BE2C (cell line): Measurements from ENCODE around the gene SHLD2.

Source experiments
- DNase-seq: peaks from one replicate; pipeline ENCODE4 v3.0.0-alpha.2; 2020
- H3K27me3 ChIP-seq: fragments of 250-450 bp; sonication (Bioruptor Pico); 2 replicates; pipeline ENCODE4 v1.5.1; 2020; ENCODE audit warnings: mild to moderate bottlenecking
- H3K36me3 ChIP-seq: fragments of 250-450 bp; sonication (Bioruptor Pico); 2 replicates; pipeline ENCODE4 v1.5.1; 2020; ENCODE audit warnings: mild to moderate bottlenecking
- H3K4me1 ChIP-seq: fragments of 250-450 bp; sonication (Bioruptor Pico); 2 replicates; pipeline ENCODE4 v1.5.1; 2020
- H3K4me3 ChIP-seq: 2 replicates; pipeline ENCODE4 v1.5.1; 2011; ENCODE audit warnings: low read depth, low read length
- H3K9me3 ChIP-seq: fragments of 250-450 bp; sonication (Bioruptor Pico); 2 replicates; pipeline ENCODE4 v1.5.1; 2020
- CTCF ChIP-seq: IDR thresholded peaks from 2 replicates; pipeline ENCODE4 v1.5.1; 2012; ENCODE audit warnings: mild to moderate bottlenecking, low read depth, low read length

SHLD2 gene

DNA sequence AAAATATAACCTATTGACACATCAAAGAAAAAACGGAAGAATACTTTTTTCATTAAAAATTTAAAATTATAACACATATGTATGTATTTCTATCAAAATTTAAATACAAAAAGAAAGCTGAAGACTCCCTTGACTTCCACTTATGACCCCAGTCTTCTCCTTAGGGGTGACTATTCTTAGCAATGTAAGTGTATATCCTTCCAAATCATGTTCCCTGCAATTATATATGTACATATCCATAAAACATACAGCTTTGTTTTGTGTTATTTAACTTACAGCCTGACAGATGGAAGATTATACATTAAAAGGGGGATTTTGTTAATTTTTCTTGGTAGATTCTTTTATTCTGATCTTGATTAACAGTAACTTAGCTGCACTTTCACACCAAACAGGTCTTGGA, 9.5 kb upstream of the SHLD2 start:
- Histone ChIP-seq H3K4me3 (no peak overlapping the region), H3K27me3 (no peaks in the 10 kb centered on the region), H3K9me3 (no peaks in the 10 kb centered on the region), H3K36me3 (peaks cover 9% of the 10 kb centered on the region), H3K4me1 (peaks cover 3% of the 10 kb centered on the region; the same call in 1 of the 2 replicates)
- TF ChIP-seq CTCF: no peak
- DNase-seq: no peak

DNA sequence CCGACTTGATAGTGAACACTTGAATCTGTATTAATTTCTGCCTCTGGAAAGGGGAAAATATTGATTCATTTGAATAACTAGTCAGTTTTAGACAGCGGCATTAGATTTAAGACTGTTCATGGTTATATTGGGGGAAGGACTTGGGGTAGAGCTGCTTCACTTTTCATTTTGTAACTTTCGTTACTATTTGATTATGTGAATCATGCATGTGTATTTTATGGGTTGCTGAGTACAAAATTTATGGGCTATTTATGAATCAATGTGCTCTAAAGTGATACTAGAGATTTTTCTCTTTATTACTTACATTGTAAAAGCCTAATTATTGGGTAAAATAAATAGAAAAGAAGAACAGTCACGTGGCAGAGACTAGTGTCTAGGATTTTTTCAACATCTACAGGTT, 5.3 kb upstream of the SHLD2 start:
- Histone ChIP-seq H3K4me3 (no peak overlapping the region), H3K27me3 (no peaks in the 10 kb centered on the region), H3K4me1 (peaks cover 3% of the 10 kb centered on the region), H3K36me3 (peaks cover 9% of the 10 kb centered on the region), H3K9me3 (no peaks in the 10 kb centered on the region)
- TF ChIP-seq CTCF: no peak
- no peak for DNase-seq

GRCh38 chr10:87090779-87091178, 4.2 kb upstream of the SHLD2 start:
- Histone ChIP-seq H3K4me1 (peaks cover 3% of the 10 kb centered on the region), H3K4me3 (no peak overlapping the region)
- no peak for TF ChIP-seq CTCF

DNA sequence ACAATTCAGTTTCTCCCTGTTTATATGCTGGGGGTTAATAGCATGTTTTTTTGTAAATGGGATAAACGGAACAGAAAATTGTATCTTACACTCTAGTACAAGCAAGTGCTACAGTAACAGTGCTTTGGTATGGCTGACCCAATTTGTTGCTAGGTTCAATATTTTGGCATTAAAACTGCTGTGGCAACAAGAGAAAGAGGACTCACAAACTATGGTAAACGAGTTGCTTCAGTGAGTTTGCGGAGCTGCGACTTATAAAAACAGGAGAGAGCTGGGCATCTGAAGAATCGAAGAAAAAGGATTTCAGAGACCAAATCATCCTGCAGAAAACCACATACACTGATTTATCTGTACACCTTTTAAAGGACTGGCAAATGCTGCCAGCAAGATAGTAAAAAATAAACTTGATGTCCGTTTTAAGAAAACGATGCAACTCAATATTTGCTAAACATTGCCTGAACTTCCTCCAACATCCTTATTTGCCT, 2.6 kb upstream of the SHLD2 start:
- no peaks in the 10 kb centered on the region for H3K9me3 ChIP-seq
- peak overlapping the region; percentile 80 for H3K4me3 ChIP-seq
- peaks cover 3% of the 10 kb centered on the region for H3K4me1 ChIP-seq
- TF ChIP-seq CTCF: no peak
- H3K36me3 ChIP-seq: peaks cover 7% of the 10 kb centered on the region
- DNase-seq: no peak
- no peaks in the 10 kb centered on the region for H3K27me3 ChIP-seq

More at GRCh38 chr10:87090779-87091178, 4.2 kb upstream of the SHLD2 start:
- Histone ChIP-seq H3K27me3 (no peaks in the 10 kb centered on the region), H3K36me3 (peaks cover 9% of the 10 kb centered on the region), H3K9me3 (no peaks in the 10 kb centered on the region)
- no peak for DNase-seq

- DNase-seq: no peak
- H3K9me3 ChIP-seq: no peaks in the 10 kb centered on the region
- no peak for TF ChIP-seq CTCF
- H3K4me3 ChIP-seq: peak overlapping the region; percentile 80
- H3K36me3 ChIP-seq: peaks cover 7% of the 10 kb centered on the region
- H3K27me3 ChIP-seq: no peaks in the 10 kb centered on the region
- peaks cover 3% of the 10 kb centered on the region for H3K4me1 ChIP-seq
Measured at GRCh38 chr10:87092861-87093631, 2.0 kb upstream of the SHLD2 start.

GRCh38 chr10:87093632-87094372, 1.2 kb upstream of the SHLD2 start:
- peaks cover 3% of the 10 kb centered on the region for H3K4me1 ChIP-seq
- H3K36me3 ChIP-seq: peaks cover 7% of the 10 kb centered on the region
- no peaks in the 10 kb centered on the region for H3K9me3 ChIP-seq
- no peaks in the 10 kb centered on the region for H3K27me3 ChIP-seq
- no peak for TF ChIP-seq CTCF
- peak; percentile 69 for DNase-seq
- H3K4me3 ChIP-seq: peak overlapping the region; percentile 80
